ENCODE measurements around the gene NOC3L. TPM values are rescaled to one million over a fixed set of nuclear protein-coding genes. Genes with fewer than 3 reads are reported as not detected.

Gene NOC3L
- total and polyA plus RNA-seq, 2 donors (not counting 1 experiment from before 2014, with no cell fraction given) = 10.2 to 42.0 TPM

- TF ChIP-seq EZH2 (IDR thresholded peaks at IDR 0.05; ENCODE audit: borderline replicate concordance, insufficient read depth, low read depth, low read length, poor library complexity, severe bottlenecking) (no peak), CTCF (IDR thresholded peaks at IDR 0.05) (no peak)
- H3K27me3 ChIP-seq (replicated peaks in 1 of 4; ENCODE audit: control extremely low read depth in 1 of 4, control insufficient read depth in 3 of 4, insufficient read depth in 4 of 4, low read length in 3 of 4) = peaks cover 0 to 10% (median 6%) of the 10 kb centered on the region in 4 experiments
- ChIA-PET POLR2A (no interaction called here), CTCF (interaction anchor here (1.2 to 2.6 kb wide), 2 partner anchors 10 to 33 kb away, joined by 3 to 12 read pairs; no protein-coding TSS in a partner anchor)
- H3K4me3 ChIP-seq (ENCODE audit: control extremely low read depth in 1 of 5, extremely low read depth in 1 of 5, insufficient read depth in 1 of 5, low read depth in 2 of 5, low read length in 4 of 5) = no peak overlapping the region
- H3K9me3 ChIP-seq (ENCODE audit: control extremely low read depth in 1 of 3, control insufficient read depth in 2 of 3, insufficient read depth in 1 of 3, low read length in 2 of 3) = no peaks in the 10 kb centered on the region
- H4K20me1 ChIP-seq (ENCODE audit: control insufficient read depth, insufficient read depth, low read length, poor library complexity, severe bottlenecking) = no peaks in the 10 kb centered on the region
- no peaks in the 10 kb centered on the region for H3K79me2 ChIP-seq (ENCODE audit: control insufficient read depth, insufficient read depth, low read length)
- Mint-ChIP-seq H3K9me3 (ENCODE audit: insufficient read depth) (no peaks in the 10 kb centered on the region), H3K4me1 (no peaks in the 10 kb centered on the region), H3K4me3 (no peak overlapping the region), H3K27ac (no peak overlapping the region), H3K27me3 (peaks cover 43% of the 10 kb centered on the region)
- H3K9ac ChIP-seq (ENCODE audit: low read length) = no peak overlapping the region
- H3K36me3 ChIP-seq (replicated peaks in 1 of 2; ENCODE audit: control extremely low read depth in 1 of 2, control insufficient read depth in 1 of 2, extremely low read depth in 1 of 2, insufficient read depth in 2 of 2, low read length in 1 of 2) = no peaks in the 10 kb centered on the region
- ATAC-seq (ENCODE audit: low read depth) = no peak
- DNase-seq = no peak
- WGBS (ENCODE audit: insufficient coverage) = 92% methylated on average over 5 of the region's 6 CpGs
- no peaks in the 10 kb centered on the region for H3K4me1 ChIP-seq (ENCODE audit: control insufficient read depth in 2 of 2, insufficient read depth in 2 of 2, low read length in 2 of 2)
- no peak overlapping the region for H3K27ac ChIP-seq (ENCODE audit: low read length in 2 of 2)
- H3K4me2 ChIP-seq (replicated peaks; ENCODE audit: low read depth, low read length, poor library complexity, severe bottlenecking) = no peak overlapping the region
- intact Hi-C loops (cut with micrococcal nuclease) = no loop called here
- H2AFZ ChIP-seq (ENCODE audit: insufficient read depth, low read depth, low read length, poor library complexity, severe bottlenecking) = no peak overlapping the region
Observed at GRCh38 chr10:94310369-94310768, 52.4 kb downstream of the NOC3L start.

GRCh38 chr10:94308866-94309265, 53.9 kb downstream of the NOC3L start:
- H3K4me3 Mint-ChIP-seq = no peak overlapping the region
- Histone ChIP-seq H3K4me2 (replicated peaks; ENCODE audit: low read depth, low read length, poor library complexity, severe bottlenecking) (no peak overlapping the region), H2AFZ (ENCODE audit: insufficient read depth, low read depth, low read length, poor library complexity, severe bottlenecking) (no peak overlapping the region), H3K27me3 (replicated peaks in 1 of 4; ENCODE audit: control extremely low read depth in 1 of 4, control insufficient read depth in 3 of 4, insufficient read depth in 4 of 4, low read length in 3 of 4) (peaks cover 0 to 12% (median 6%) of the 10 kb centered on the region in 4 experiments), H3K9me3 (ENCODE audit: control extremely low read depth in 1 of 3, control insufficient read depth in 2 of 3, insufficient read depth in 1 of 3, low read length in 2 of 3) (no peaks in the 10 kb centered on the region), H3K36me3 (replicated peaks in 1 of 2; ENCODE audit: control extremely low read depth in 1 of 2, control insufficient read depth in 1 of 2, extremely low read depth in 1 of 2, insufficient read depth in 2 of 2, low read length in 1 of 2) (no peaks in the 10 kb centered on the region), H3K27ac (ENCODE audit: low read length in 2 of 2) (no peak overlapping the region), H3K79me2 (ENCODE audit: control insufficient read depth, insufficient read depth, low read length) (no peaks in the 10 kb centered on the region), H4K20me1 (ENCODE audit: control insufficient read depth, insufficient read depth, low read length, poor library complexity, severe bottlenecking) (no peaks in the 10 kb centered on the region), H3K4me3 (ENCODE audit: control extremely low read depth in 1 of 5, extremely low read depth in 1 of 5, insufficient read depth in 1 of 5, low read depth in 2 of 5, low read length in 4 of 5) (no peak overlapping the region), H3K9ac (ENCODE audit: low read length) (no peak overlapping the region), H3K4me1 (ENCODE audit: control insufficient read depth in 2 of 2, insufficient read depth in 2 of 2, low read length in 2 of 2) (no peaks in the 10 kb centered on the region)
- H3K27ac Mint-ChIP-seq = no peak overlapping the region
- DNase-seq (no peak), ATAC-seq (ENCODE audit: low read depth) (no peak)
- no peak for TF ChIP-seq EZH2 (IDR thresholded peaks at IDR 0.05; ENCODE audit: borderline replicate concordance, insufficient read depth, low read depth, low read length, poor library complexity, severe bottlenecking)
- TF ChIP-seq CTCF (IDR thresholded peaks at IDR 0.05) = no peak
- H3K27me3 Mint-ChIP-seq = peaks cover 50% of the 10 kb centered on the region
- ChIA-PET POLR2A (no interaction called here), CTCF (interaction anchor here (1.2 kb wide), 1 partner anchor 11 kb away, joined by 5 read pairs; no protein-coding TSS in a partner anchor)
- WGBS (ENCODE audit: insufficient coverage) = 100% methylated on average over 1 of the region's 3 CpGs
- no peaks in the 10 kb centered on the region for H3K4me1 Mint-ChIP-seq
- no peaks in the 10 kb centered on the region for H3K9me3 Mint-ChIP-seq (ENCODE audit: insufficient read depth)
- intact Hi-C loops (cut with micrococcal nuclease) = no loop called here

All from B cell (primary cell).